COLO668 (cell line): Measurements from ENCODE around the gene SLC25A33.
"Not testable (repeated sequence)": the region's sequence is repeated elsewhere in the genome, so short reads cannot be mapped to it uniquely, and the experiment has no call there.

Experiments
- DNase-seq: peaks from one replicate; lab custom pipeline; 2025; ENCODE audit not compliant: unreplicated experiment; lab: John Stamatoyannopoulos, UW

SLC25A33 gene, protein sequence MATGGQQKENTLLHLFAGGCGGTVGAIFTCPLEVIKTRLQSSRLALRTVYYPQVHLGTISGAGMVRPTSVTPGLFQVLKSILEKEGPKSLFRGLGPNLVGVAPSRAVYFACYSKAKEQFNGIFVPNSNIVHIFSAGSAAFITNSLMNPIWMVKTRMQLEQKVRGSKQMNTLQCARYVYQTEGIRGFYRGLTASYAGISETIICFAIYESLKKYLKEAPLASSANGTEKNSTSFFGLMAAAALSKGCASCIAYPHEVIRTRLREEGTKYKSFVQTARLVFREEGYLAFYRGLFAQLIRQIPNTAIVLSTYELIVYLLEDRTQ

DNA sequence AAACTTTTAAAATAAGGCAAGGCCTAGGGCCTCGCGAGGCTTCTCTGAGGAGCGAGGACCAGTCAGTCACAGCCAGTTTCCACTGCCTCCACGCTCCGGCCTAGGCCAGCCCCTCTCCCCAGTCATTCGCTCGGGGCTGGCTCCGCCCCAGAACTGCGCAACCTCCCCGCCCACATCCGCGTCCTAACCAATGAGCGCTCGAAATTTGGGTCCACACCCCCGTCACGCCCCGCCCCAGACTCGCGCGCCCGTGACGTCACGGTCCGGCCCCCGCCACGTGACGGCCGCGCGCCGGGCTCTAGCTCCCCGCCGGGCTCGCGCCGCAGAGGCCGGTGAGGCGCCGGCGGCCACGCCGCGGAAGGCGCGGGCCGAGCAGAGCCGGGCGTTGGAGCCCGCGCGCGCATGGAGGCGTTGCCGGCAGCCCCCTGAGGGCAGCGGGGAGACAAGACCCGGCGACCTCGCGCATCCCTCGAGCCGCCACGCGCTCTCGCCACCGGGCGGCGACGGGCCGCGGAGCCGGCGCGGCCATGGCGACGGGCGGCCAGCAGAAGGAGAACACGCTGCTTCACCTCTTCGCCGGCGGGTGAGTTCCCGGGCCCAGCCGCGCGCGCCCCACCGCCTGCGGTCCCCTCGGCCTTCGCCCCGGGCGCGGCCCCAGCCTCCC lies at the start of gene SLC25A33:
Gene SLC25A33, plus strand, starts transcription at position 301 of the 664 bp plus-strand sequence. Its CDS starts 227 bp downstream, at position 528.
- DNase-seq: peak; percentile 100

DNA sequence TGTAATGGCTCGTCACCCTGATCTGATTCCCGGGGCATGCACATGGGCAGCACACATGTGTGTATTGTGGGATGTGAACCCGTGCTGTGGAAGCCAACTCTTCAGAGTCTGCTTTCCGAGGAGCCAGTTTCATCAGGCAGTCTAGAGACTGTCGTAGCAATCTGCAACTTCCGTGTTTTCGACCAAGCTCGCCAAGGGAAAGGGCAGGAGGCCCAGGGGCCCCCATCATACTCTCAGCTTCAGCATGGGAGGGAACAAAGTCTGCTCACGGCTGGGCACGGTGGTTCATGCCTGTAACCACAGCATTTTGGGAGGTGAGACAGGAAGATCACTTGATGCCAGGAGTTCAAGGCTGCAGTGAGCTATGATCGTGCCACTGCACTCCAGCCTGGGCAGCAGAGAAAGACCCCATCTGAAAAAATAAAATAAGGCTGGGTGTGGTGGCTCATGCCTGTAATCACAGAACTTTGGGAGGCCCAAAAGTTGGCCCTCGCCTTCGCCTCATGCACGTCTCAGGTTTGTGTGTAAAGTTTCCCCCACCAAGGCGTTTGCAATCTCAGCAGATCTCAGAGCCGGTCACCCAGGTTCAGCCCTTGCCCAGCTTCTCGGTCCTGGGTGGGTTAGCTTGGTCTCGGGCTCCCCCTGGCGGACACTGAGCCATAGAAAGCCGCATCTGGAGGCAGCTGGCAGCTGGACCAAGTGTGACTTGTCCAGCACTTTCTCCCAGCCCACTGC lies 48.5 kb upstream of the SLC25A33 start:
- DNase-seq: peak; percentile 93

DNA sequence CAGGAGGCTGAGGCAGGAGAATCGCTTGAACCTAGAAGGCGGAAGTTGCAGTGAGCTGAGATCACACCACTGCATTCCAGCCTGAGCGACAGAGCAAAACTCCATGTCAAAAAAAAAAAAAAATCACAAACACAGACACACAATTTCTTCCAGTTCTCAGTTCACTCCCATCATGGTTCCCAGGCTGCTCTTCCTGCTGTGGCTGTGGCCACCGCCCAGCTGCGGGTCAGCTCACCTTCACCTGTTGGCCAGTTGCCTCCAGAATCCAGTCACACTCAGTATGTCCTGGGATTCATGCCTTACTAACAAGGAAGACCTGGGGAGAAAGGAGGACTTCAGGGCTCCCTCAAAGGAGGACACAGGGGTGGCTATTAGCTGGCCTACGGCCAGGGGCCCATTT lies 45.9 kb upstream of the SLC25A33 start:
- no peak for DNase-seq

DNA sequence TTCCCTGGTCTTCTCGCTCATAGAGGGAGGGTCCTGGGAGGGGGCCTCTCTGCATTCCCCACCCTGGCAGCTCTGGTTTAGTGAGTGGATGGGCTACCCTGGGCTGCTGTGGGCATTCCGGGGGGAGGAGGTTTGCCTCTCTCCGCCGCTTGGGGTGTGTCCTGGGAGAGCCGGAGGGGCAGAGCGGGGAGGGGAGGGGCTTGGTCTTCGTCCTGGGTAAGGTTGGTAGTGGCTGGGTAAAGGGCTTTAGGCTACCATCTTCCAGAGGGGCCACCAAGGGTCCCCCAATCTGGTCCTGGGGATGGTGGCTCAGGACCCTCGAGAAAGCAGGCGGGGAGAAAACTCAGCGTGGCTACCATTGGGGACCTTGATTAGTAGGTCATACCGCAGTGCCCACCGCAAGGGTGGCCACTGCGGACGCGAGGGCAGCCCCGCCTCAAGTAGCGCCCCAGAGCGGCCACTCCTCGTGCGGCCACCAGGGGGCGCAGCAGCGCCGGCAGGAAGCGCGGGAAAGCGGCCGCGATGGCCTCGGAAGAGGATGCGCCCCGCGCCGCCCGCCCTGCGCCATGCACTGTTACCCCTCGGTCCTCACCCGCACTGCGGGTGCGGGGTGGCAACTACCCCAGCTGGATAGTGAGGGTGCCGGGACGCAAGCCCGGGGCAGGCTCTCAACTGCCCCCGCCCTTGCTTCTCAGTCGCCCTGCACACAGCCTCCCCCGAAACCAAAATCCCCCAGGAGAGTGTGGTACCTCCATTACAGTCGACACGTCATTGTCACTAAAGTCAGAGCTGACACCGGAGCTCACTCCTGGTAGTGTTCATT lies 44.1 kb upstream of the SLC25A33 start:
- DNase-seq: peak; percentile 88

DNA sequence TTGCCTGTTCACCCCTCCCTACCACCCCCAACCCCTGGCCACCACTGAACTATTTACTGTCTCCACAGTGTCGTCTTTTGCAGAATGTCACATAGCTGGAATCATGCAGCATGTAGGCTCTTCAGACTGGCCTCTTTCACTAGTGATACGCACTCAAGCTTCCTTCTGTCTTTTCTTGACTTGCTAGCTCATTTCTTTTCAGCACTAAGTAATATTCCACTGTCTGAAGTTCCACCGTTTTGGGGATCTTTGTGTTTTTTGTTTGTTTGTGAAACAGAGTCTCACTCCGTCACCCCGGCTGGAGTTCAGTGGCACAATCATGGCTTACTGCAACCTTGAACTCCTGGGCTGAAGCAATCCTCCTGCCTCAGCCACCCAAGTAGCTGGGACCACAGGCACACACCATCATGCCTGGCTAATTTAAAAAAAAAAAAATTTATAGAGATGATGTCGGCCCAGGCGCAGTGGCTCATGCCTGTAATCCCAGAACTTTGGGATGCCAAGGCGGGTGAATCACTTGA lies 43.4 kb upstream of the SLC25A33 start:
- DNase-seq: no peak

DNA sequence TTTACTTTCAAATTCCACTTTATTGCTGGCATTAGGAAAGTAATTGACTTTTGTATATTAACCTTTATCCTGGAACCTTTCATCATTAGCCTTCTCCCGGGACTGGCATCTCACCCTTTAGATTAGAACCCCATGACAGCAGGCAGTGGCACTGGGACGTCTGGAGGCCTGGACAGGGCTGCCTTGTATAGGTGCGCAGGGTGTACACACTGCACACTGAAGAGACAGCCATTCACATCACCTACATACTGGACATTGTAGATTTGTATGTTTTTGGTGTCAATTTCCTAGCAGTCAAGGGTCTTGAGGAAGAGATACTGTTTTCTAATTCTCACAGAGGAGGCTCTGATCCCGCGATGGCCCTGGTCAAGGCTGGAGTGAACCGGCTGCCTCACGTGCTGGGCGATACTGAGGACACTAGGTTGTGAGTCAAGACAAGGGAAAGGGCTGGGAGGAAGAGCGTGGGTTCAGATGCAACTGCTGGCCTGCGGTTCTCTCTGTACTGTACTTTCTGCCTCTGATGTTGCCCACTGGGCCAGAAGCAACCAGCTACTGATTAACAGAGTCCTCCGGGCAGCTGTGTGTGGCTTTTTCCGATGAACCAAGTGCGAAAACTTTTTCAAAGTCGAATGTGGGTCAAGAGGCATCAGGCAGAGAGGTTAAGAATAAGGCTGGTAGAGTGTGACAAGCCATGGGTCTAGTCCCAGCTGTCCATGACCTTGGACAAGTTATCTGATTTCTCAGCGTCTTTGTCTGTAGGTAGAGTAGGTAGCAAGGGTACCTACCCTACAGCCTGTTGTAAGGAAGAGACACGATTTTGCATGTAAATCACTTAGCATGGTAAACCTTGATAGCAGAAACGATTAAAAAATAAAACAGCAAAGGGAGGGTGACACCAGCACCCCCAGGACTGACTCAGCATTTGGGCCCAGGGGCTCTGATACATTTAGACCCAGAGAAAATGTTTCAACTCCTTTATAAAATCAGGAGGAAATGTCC lies 38.2 kb upstream of the SLC25A33 start:
- no peak for DNase-seq

DNA sequence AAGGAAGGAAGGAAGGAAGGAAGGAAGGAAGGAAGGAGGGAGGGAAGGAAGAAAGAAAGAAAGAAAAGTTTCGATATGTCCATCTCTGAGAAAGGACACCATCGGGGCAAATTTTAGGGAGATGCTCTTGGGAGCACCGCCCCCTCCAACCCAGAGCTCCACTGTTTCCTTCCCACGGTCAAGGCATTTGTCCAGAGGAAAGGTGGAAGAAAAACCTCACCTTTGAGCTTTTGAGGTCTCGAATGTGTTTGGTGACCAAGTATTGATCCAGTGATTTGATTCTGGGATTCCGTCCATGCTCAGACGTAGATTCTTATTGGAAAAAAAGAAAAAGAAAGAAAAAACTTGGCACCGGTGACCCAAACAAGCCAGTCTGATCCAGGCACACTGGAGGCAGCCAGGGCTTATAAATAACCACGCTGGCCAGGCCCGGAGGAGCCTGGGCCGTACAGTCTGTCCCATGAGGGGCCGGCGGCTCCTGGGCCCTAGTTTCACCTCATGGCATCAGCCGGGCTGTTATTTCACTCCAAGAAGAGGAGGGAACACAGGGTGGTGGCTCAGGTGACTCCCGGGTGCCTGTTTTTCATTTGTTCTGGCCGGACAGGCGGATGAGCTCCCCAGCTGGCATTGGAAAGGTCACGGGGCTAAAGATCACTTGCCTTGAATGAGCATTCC lies 36.1 kb upstream of the SLC25A33 start:
- no peak for DNase-seq

DNA sequence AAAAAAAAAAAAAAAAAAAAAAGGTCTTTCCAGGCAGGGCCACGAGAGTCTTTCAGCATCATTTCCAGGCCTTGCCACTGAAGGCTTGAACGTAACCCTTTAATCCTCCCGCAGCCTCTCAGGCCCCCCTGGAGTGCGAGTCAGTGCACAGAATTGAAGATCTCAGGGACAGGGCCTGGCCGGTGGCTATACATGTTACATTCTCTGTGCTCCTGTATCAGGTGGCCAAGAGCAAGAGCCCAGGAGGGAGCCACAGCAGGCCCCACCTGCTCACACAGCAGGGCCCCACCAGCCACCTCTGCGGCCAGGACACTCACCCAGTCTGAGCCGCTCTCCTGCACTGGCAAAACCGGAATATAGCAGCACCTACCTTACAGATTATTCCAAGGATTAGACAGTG lies 34.1 kb upstream of the SLC25A33 start:
- DNase-seq: peak; percentile 95

DNA sequence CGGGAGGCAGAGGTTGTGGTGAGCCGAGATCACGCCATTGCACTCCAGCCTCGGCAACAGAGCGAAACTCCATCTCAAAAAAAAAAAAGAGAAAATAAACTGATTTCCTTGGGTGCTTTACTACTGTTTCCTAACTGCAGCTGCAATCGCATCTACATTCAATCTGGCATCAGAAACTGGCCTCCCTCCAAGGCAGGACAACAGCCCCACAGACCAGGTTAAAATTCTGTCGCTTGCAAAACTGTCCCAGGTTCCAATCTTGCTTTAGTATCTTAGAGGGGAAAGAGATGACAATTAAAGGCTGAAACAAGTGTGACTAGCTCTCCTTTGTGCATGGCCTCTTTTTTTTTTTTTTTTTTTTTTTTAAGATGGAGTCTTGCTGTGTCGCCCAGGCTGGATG lies 32.4 kb upstream of the SLC25A33 start:
- DNase-seq: no peak

DNA sequence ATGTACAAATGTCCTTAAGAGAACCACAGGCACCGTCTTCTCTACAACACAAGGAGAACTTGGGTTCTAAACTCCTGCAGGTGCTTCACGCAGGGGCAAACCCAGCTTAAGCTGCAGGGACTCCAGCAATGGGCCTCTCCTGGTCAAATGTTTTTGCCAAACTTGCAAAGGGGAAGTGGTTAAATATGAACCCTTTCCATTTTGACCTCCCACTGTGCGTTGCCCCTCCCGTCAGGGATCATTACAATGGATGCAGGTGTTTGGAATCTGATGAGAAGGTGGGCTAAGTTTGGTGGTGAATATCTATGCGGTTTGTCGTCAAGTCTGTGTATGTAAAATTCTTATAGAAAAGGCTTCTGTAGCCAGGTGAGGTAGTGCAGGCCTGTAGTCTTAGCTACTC lies 29.1 kb upstream of the SLC25A33 start:
- no peak for DNase-seq

DNA sequence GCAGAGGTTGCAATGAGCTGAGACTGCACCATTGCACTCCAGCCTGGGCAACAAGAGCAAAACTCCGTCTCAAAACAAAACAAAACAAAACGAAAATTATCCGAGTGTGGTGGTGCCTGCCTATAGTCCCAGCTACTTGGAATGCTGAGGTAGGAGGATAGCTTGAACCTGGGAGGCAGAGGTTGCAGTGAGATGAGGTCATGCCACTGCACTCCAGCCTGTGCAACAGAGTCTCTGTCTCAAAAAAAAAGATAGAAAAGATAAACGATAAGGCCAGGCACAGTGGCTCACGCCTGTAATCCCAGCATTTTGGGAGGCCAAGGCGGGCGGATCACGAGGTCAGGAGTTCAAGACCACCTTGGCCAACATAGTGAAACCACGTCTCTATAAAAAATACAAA lies 23.7 kb upstream of the SLC25A33 start:
- not testable (repeated sequence) for DNase-seq

DNA sequence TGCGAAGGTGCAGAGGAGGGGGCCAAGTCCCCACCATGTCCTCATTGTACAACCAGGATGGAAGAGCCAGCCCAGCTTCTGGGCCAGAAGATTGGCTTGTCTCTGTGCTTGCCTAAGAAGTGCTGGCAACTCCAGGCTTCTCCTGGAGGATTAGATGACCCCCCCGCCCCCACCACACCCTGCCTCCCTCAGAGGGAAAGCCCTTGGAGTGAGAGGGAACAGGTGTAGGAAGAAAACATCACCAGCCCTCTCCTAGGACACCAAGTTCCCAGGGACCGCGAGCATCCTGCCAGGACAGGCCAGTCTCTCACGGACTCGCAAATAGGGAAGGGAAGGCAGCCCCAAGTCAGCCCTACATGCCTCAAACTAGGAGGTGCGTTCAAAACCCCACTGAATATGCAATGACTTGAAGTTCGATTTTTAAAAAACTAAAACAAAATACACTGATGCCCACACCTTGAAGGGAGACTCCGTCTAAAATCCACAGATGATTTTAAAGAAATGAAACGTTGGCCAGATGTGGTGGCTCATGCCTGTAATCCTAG lies 20.7 kb upstream of the SLC25A33 start:
- DNase-seq: no peak

DNA sequence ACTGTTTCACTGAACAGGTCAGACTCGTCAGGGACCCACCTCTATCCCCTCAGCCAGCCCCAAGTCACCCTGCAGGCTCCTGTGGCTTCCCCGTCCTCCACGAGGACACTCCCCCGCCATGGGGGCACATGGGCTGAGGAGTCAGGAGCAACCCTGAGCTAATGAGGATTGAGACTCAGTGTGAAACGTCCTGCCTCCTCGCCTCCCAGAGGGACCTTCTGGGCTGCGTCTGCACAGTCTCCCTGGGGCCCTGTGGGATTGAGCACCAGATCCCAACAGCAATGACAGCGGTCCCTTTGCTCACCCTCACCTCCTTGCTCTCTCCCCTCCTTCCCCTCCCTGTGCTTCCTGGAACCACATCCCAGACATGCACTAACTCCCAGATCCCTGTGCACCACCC lies 18.9 kb upstream of the SLC25A33 start:
- DNase-seq: no peak

DNA sequence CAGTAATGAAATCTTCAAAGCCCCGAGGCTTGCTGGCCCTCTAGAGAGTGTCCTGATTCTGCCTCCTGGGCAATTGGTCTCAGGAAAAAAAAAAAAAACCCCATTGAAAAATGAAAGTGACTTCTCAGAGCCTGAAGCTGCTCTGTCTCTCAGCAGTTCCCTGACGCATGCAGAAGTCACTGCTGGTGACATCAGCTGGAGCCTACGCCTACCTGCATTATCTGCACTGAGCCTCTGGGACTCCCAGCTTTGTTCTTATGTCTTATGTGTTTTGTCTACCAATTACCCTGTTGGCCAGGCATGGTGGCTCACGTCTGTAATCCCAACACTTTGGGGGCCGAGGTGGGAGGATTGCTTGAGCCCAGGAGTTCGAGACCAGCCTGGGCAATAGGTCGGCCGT lies 10.1 kb upstream of the SLC25A33 start:
- DNase-seq: no peak

DNA sequence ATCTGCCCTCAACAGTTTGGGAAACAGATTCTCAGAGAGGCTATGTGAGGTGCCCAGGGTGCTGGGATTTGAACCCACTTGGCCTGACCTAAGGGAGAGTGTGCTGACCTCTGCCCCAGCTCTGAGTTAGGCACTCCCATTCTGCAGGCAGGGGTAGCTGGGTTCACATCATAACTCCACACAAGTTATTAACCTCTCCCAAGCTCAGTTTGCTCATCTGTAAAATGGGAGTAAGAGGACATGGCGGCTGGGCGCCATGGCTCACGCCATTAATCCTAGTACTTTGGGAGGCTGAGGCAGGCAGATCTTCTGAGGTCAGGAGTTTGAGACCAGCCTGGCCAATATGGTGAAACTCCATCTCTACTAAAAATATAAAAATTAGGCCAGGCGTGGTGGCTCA lies 8.9 kb upstream of the SLC25A33 start:
- no peak for DNase-seq

DNA sequence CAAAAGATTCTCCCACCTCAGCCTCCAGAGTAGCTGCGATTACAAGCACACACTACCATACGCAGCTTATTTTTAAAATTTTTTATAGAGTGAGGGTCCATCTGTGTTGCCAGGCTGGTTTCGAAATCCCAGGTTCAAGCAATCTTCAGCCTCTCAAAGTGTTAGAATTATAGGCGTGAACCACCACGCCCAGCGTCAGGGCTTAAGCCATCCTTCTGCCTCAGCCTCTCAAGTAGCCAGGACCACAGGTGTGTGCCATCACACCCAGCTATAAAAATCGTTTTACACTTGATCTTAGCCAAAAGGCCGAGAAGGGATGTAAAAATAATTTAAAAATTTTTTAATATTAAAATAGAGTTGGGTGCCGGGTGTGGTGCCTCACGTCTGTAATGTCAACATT lies 4.3 kb upstream of the SLC25A33 start:
- DNase-seq: no peak

DNA sequence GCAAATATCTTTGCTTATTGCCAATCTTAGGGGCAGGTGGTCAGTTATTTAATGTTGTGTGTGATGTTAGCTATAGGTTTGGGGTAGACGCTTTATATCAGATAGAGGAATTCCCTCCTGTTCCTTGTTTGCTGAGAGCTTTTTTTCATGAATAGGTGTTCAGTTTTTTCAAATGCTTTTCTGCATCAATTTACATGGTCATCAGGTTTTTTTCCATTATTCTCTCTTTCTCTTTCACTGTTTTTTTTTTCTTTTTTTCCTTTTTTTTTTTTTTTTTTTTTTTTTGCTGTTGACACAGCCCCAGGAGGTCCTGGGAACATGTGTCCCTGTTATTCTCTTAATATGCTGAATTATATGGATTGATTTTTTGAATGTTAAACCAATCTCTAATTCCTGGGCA lies 3.0 kb upstream of the SLC25A33 start:
- no peak for DNase-seq

DNA sequence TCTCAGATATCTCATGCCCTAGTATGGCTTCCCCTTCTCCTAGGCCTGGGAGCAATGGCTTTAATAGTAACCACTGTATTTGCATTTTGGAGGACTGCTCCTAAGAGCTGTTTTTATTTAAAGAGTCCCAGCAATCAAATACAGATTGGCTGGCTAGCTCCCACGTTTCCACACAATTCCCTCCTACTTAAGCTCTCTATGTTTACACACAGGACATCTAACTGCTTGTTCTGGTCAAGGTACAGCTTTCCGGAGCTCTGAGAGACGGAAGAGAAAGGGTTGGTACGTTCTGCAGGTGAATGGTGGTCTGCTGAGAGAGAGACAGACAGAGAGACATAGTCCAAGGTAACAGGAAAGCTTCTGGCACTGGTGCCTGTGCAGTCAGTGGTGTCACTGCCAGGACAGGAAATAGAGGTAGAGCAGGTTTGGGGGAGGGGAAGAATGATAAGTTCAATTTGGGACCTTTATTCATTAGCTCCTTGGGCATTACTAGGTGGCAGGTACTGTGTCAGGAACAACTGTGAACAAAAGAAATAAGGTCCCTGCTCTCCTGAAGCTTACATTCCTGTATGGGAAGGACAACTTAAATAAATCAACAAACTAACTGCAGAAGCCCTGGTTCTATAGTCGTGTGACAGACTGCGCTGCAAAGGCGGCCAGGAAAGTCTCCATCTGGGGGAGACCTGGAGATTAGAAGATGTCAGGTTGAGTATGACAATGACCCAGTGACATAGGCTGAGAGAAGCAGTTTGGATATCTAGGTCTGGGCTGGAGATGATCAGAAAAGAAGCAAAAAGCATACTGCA lies 1.2 kb upstream of the SLC25A33 start:
- DNase-seq: peak; percentile 75
